AG09309 (cell line): ENCODE data around the gene ZNF804B.
A peak's percentile ranks its signal among the peaks of the same experiment; 100 is the strongest.

Source experiments
- DNase-seq: peaks from one replicate; pipeline ENCODE4 v3.0.0-alpha.2; 2010; ENCODE audit warnings: low read depth
- H3K4me3 ChIP-seq: 2 replicates; pipeline ENCODE4 v1.5.1; 2011; ENCODE audit warnings: mild to moderate bottlenecking, low read depth, low read length, moderate library complexity; ENCODE audit not compliant: control insufficient read depth
- TF ChIP-seq, protein P1 (sequence below): IDR thresholded peaks from 2 replicates; pipeline ENCODE4 v1.5.1; 2011; ENCODE audit warnings: mild to moderate bottlenecking, low read depth, low read length, inconsistent platforms; ENCODE audit not compliant: insufficient read depth, control insufficient read depth; ENCODE audit errors: missing control alignments

Gene ZNF804B

DNA sequence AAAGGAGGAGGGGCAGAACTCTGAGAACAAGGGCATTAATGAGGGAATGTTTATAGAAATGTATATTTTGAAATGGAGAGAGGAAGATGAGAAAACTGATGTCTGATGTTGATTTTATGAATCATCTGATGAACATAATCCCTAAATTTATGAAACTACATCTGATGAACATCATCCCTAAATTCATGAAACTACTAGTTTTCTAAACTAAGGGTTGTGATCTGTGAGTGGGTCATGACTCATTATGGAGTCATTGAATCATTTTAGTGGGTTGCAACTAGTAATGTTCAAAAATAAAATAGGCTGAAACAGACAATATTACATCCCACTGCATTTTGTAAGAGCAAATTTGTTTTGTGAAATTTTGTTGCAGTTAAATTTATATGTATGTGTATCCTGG, 478.7 kb downstream of the ZNF804B start:
- TF ChIP-seq, protein P1, sequence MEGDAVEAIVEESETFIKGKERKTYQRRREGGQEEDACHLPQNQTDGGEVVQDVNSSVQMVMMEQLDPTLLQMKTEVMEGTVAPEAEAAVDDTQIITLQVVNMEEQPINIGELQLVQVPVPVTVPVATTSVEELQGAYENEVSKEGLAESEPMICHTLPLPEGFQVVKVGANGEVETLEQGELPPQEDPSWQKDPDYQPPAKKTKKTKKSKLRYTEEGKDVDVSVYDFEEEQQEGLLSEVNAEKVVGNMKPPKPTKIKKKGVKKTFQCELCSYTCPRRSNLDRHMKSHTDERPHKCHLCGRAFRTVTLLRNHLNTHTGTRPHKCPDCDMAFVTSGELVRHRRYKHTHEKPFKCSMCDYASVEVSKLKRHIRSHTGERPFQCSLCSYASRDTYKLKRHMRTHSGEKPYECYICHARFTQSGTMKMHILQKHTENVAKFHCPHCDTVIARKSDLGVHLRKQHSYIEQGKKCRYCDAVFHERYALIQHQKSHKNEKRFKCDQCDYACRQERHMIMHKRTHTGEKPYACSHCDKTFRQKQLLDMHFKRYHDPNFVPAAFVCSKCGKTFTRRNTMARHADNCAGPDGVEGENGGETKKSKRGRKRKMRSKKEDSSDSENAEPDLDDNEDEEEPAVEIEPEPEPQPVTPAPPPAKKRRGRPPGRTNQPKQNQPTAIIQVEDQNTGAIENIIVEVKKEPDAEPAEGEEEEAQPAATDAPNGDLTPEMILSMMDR, result no peak
- no peak overlapping the region for H3K4me3 ChIP-seq
- peak; percentile 1 for DNase-seq

DNA sequence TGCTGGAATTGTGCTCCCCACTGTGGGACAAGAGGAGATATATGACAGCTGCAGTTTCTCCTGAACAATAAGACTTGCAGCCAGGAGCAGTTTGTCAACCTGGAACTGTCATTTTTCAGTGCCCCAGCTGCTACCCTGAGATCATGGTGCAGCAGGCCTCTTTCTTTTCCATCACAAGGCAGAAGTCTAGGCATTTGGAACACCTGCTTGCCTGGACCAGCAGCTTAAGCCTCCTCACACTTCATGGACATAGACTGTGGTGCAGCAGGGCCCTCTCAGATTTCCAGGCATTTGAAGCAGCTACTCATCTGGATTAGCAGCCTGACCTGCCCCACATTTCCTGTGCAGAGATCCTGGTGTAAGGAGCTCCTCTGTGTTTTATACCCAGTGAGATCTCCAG, 486.7 kb downstream of the ZNF804B start:
- DNase-seq, result no peak
- TF ChIP-seq, protein P1, result no peak

DNA sequence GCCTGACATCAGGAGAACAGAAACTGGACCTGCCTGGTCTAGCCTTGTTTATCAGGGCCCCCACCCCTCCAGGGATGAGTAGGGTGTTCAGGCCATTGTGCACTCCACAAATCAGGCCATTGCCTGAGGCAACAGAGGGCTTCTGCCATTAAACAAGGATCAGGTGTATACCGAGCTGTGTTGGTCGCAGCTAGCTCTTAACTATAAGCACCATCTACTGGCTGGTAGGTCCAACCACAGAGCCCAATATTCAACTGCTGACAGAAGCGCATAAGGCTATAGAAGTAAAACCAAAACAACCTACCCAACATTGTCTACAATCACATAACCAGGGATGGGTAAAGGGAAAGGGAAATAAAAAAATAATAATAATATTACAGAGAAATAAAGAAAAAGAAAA, 487.7 kb downstream of the ZNF804B start:
- TF ChIP-seq, protein P1, result no peak
- DNase-seq, result no peak
- H3K4me3 ChIP-seq, result no peak overlapping the region

More for the DNA sequence above, 486.7 kb downstream of the ZNF804B start:
- H3K4me3 ChIP-seq, result no peak overlapping the region

DNA sequence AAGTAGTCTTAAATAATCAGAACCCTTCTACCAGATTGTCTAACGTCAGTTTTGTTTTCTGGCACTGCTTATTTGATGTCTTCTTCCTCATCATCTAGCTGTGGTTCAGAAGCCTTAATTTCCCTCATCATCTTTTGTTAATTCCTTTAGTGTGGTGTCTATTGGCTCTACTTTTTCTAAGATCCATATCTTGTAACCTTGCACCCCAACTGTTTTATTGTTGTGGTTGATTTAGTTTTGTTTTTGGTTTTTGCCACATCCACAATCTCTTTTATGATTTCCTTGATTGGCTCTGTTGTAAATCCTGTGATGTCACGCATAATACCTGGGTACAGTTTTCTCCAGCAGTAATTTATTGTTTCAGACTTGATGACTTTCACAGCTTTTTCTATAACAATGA, 499.6 kb downstream of the ZNF804B start:
- no peak overlapping the region for H3K4me3 ChIP-seq
- TF ChIP-seq, protein P1, result no peak
- no peak for DNase-seq

DNA sequence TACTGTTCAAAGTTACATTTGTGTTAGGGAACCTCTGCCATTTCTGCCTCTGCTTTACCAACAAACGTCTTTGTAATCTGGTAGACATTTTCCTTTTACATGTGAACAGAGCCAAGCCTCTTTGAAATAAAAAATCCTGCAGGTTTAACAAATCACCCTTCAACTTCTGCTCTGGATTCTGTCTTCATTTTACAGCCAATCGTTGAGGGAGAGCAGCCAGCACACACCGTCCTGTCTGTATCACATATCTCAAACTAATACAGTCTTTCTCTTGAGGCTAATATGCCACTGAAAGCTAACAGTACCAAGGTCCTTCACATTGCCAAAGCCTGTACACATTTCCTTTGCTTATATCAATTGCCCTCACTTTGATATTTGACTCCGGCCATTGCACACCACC, 504.6 kb downstream of the ZNF804B start:
- no peak for DNase-seq
- H3K4me3 ChIP-seq, result no peak overlapping the region
- TF ChIP-seq, protein P1, result no peak

DNA sequence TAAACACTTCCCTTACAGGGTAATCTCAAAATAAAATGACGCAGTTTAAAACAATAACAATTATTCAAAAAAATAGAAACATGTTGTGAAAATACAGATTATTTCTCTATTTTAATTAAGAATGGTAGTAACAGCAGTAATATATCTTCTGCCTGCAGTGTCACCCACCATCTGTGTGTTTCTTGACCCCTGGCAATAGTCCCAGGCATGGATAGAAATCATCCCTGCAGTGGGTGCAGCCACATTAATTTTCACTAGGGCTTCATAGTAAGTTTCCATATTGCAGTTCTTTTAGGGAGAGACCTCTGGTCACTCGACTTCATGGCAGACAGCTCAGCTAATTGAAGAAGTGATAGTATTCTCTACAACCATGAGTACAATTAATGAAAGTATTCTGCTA, 506.1 kb downstream of the ZNF804B start:
- no peak for DNase-seq
- TF ChIP-seq, protein P1, result no peak
- no peak overlapping the region for H3K4me3 ChIP-seq

DNA sequence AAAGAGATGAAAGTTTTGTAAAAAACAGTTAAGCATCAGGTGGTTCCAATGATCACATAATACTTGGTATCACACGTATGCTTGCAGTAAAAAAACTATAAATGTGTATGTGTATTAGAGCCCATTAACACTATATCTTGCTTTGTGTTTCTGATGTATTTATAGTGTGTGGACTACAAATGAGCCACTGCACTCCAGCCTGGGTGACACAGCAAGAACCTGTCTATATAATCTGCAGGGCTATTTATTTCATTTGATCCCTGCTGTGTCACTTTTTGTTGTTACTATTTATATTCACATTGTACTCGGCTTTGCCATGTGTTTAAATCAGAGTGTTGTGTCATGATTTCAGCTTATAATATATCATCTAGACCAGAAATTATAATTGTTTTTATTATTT, 523.8 kb downstream of the ZNF804B start:
- H3K4me3 ChIP-seq, result no peak overlapping the region
- DNase-seq, result no peak
- TF ChIP-seq, protein P1, result no peak
